ENCODE measurements around the gene CXCL12.

CXCL12 gene

DNA sequence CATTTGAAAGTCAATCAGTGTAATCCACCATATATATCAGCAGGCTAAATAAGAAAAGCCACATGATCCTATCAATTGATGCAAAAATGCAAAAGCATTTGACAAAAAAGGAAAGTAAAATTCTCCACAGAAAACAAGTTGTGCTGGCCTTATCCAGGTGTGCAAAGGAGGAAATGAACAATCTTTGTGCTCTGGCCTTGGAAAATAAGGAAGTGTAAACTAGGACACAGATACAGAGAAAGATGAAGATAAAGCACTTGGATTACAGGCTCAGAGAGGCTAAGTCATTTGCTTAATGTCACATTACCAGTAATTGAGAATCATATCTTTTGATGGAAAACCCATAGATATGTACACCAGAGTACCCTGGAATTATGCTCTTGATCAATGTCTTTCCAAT, 54.5 kb downstream of the CXCL12 start:
- no peak for DNase-seq

DNA sequence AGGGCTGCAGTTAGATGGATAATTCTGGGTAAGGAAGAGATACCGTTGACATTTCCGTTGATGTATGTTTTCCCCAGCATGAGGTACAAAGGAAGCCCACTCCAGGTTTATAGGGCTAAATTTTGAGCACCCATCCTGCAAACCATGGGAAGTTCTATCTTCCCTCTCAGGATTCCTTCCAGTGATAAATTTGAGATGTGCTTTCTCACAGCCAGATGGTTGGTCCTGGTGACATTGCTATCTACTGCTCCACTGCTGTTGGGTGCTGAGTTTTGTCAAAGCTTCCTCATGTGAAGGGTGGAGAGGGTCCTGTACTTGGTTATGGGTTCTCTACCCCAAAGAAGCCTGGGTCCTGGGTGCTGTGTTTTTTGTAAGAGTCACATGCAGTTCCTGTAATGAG, 57.4 kb downstream of the CXCL12 start:
- DNase-seq: no peak

Data from eye (tissue), 1 donor.